HCT116 (cell line): Measurements from ENCODE around the gene DIPK1B.

Source experiments
- POLR2A ChIP-seq: IDR thresholded peaks from 2 replicates; pipeline ENCODE4 v1.7.0; 2011; ENCODE audit warnings: borderline replicate concordance; ENCODE audit not compliant: insufficient read depth, insufficient read length; ENCODE audit errors: extremely low read depth
- POLR2AphosphoS5 ChIP-seq: IDR thresholded peaks from 2 replicates; pipeline ENCODE4 v1.6.1; 2011; ENCODE audit warnings: mild to moderate bottlenecking, low read depth, low read length, moderate library complexity

- TF ChIP-seq POLR2A: no peak
- no peak for TF ChIP-seq POLR2AphosphoS5
Observed at GRCh38 chr9:136670576-136671253, 41.7 kb upstream of the DIPK1B start.
